HG03064 (cell line): ENCODE results near the gene GGN.
A peak's percentile ranks its signal among the peaks of the same experiment; 100 is the strongest.

Experiments
- ATAC-seq: cut with Tn5 transposase; IDR thresholded peaks from one replicate; pipeline ENCODE4 v1.9.1; 2021; ENCODE audit warnings: low read depth; ENCODE audit not compliant: unreplicated experiment

Gene GGN

DNA sequence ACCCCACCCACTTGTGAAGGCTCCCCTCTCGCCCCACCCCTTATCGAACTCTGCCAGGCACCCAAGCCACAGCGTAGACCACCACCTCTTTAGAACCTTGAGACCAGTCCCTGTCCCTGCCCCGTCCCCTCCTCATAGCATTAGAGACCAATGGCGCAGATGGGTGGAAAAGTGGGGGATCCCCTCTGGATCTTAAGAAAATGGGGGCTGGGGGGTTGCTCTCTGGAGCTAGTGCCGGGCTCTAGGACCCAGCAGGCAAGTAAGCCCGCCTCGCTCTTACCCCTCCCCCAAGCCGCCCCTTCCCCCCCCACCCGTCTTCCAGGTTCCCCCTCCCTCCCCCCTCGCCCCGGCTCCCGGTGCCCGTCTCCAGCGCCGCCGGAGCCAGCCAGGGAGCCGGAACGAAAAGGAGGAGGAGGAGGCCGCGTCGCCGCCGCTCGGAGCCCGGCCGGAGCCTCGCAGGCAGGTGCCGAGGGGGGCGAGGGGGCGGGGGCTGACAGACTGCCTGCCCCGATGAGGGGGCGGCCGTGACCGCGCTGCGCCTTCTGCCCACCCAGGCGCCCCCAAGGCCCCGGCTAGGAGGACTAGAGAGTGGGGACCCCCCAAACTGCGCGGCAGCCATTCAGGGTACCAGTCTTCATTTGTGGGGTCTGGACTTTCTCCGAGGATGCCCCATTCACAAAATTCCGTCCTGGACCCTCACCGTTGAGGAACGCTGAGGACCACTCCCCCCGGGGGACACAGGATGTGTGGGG, 691 bp upstream of the GGN start, which contains the start of gene SPRED3:
TSS of gene SPRED3 (plus strand) at position 349 of the 752 bp plus-strand sequence. CDS start 1,606 bp downstream, outside the sequence.
- no peak for ATAC-seq

DNA sequence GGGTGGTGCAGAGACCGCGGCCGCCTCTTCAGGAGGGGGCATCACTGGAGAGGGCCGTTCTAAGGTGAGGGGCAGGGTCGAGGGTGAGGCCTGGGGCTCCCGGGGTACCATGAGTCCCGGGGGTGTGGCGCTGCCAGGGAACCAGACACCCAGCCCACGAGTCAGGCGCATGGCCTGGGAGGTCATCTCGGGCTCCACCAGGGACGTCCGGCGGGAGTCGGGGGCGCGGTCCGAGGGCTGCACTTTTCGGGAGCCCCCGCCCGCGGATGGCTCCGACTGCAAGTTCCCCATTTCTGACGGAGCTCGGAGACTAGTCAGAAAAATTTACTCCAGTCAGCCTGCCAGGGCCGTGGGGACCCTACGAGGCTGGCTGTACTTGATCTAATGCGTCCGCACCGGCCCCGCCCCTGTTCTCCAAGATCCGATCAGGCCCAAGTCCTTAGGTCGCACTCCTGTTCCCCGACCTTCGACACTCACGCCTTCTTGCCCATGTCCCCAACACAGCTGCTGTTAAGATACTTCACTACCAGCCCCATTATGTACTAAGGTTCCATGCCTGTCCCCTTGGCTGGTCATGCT, 774 bp downstream of the GGN start:
- no peak for ATAC-seq

DNA sequence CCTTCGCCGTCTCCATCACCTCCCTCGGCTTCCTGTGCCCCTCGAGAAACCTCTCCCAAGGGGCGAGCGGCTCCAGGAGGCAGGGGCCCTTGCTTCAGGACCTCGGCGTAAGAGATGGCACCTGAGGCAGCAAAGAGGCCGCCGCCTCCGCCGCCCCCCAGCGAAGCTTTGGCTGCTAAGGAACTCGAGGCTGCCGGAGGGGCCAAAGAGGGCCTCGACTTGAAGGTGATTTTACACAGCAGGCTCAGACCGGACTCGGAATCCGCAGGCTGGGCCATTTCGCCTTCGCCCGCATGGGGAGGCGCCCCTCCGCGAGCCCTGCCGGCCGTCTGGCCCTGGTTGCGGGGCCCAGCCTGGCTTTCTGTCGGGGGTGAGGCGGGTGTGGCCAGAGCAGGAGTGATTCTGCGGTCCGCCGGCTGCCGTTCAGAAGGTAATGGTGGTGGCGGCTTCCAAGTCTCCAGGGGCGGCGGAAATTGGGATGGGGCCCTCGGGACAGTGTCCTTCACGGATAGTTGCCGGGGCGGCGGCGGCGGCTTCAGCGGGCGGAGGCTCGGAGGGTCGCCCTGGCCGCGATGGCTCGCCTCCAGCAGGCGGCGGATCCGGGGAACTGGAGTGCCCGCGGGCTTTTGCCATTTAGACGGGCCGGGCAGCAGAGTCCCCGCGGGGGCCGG, 1.4 kb downstream of the GGN start:
- no peak for ATAC-seq

DNA sequence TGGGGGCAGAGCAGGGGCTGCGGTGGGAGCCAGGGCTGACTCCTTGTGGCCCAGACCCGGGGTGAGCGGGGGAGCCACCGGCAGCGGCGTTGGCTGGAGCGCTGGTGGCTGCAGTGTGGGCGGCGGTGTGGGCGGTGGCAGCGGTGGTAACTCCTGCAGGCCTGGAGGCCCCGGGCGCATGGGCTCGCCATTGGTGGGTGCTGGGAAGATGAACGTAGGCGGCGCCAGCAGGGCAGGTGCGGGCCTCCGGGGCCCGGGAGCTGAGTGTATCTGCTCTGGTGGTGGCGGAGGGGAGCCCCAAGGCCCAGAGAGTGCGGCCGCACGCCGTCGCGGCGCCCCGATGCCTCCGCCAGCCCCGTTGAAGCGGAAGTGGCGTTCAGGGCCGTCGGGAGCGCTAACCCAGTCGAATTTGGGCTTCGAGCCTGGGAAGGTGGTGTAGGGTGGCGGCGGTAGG, 2.0 kb downstream of the GGN start:
- ATAC-seq: no peak

- no peak for ATAC-seq
Measured at GRCh38 chr19:38385057-38385803, 2.6 kb downstream of the GGN start.

DNA sequence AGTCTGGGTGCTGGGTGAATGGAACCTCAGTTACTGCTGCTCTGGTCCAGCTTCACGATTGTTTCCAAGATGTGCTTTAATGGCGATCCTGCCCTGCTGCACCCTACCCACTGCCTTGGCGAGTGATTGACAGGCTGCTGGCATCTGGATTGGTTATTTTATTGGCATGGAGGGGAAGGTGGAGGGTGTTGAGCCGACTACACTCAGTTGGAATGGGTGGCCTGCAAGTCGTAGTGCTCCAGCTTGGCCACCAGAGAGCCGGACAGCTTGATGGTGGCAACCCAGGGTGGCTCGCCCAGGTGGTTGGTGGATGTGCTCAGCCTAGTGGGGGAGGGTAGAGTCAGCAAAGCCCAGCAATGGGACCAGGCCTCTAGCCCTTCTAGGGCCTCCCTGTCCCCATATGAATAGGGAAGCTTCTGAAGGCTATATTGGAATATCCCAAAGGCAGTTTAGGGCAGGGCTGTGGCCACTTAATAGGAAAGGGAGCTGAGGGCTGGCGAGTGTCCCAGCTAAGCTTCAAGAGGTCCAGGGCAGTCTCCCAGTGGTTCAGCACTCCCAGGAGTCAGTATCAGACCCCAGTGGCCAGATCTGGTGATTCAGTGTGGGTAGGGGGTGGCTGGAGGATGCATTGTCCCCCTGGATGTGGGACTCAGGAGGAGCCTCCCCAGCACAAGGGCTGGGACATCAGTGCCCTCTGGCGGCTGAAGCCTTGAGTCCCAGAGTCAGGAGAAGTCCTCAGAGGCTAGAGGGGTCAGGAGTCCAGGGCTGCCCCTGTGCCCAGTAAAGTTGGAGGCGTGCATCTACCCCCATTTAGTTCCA, 3.4 kb downstream of the GGN start:
- ATAC-seq: no peak

GRCh38 chr19:38383743-38384142, 4.1 kb downstream of the GGN start:
- no peak for ATAC-seq

DNA sequence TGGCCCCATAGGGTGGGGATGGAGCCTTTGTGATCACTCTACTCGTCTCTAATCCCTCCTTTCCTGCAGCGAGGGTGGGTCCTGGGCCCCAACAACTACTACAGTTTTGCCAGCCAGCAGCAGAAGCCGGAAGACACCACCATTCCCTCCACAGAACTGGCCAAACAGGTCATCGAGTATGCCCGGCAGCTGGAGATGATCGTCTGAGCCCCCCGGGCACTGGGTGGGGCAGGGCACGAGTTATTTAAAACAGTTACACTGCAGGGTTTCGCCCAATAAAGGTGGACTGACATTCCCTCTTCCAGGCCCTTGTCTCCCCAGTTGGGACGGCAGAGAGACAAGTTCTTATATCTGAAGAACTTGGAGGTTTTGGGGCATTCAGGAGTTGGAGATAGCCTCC, 4.7 kb downstream of the GGN start:
- no peak for ATAC-seq

DNA sequence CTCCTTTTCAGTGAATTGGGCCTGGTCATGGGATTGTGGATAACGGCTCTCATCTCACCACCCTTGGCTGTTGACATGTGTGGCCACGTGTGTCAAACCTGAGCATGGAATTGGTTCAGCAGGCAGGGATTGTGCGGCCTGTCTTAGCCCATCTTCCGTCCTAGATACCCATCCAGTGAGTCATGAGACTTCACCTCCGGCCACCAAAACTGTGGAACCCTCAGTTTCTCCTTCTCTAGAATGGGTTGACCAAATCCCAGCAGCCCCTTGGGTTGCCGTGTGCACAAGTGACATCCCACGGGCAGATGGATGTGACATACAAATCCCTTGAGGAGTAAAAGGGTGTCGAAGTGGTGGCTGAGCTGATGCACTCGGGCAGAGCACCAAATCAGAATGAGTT, 6.7 kb downstream of the GGN start:
- no peak for ATAC-seq

GRCh38 chr19:38378866-38379265, 9.0 kb downstream of the GGN start:
- no peak for ATAC-seq

- ATAC-seq: no peak
Measured at GRCh38 chr19:38377052-38377451, 10.8 kb downstream of the GGN start.

DNA sequence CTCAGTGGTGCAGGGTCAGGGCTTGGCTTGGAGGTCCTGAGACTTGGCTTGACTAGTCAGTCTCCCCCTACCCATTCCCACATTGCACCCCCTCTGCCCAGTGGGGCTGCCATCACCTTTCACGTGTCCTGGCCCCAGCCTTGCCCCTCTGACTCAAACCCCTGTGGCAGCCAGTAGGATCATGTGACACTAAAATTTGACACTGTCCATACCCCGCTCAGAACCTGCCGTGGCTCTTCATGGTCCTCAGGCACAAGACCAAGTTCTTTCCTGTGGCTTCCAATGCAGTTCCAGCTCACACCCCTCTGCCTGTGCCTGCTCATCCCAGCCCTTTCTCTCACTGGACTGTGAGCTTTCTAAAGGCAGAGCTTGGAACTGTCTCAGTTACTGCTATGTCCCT, 11.3 kb downstream of the GGN start:
- no peak for ATAC-seq

DNA sequence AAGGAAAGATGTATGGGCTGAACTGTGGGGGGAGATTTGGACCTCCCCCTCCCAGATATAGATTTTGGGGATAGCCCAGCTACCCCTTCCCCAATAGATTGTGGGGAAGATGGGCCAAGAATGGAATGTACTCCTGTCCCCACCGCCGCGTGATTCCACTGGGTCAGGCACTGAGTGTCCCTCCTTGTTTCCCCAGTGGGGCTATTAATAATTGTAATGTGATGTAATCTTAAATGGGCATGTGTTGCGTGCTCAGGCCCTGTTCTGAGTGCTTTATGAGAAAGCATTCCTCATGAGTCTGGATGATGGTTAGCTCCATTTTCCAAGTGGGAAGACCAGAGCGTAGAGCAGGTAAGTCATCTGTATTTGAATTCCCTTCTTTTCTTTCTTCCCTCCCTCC, 12.1 kb downstream of the GGN start:
- no peak for ATAC-seq

DNA sequence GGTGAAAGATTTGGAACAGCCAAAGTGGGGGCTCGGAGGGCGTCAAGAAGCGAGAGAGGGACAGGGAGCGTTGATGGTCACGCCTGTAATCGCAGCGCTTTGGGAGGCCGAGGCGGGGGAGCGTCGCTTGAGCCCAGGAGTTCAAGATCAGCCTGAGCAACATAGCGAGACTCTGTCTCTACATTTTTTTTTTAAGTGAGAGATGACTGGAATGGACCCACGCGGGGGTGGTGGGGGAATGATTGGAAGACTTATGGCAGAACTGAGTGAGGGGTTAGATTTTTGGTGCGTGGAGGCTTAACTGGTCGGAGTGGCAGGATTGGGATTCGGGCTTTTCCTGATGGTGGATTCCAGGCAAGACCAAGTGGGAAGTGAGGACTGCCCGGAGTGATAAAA, 12.7 kb downstream of the GGN start:
- no peak for ATAC-seq

DNA sequence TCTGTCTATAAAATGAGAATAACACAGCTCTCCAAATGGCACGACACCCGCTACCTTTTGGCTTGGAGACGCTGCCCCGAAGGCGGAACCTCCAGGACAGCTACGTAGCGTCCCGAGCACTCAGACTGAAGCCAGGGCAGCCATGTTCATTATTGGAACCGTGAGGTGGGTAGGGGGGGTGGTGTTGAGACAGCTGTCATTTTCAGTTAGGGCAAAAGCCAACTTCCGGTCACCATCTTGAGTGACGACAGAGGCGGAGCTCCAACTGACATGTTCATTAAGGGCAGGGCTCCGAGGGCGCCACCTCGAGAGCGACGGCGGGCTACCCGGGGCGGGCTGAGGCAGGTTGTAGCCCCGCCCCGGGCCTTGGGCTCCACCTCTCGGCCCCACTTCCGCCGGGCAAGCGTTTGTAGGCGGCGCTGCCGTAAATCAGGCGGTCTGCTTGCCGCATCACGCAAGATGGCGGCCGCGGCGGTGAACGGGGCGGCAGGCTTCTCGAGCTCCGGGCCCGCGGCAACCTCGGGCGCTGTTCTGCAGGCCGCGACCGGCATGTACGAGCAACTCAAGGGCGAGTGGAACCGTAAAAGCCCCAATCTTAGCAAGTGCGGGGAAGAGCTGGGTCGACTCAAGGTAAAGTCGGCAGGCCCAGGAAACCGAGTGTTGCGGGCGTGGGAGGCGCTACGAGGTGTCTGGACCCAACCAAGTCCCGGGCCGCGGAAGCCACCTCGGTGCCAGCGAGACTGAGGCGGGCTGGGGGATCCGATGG, 13.3 kb downstream of the GGN start, which contains the start of gene PSMD8:
TSS of gene PSMD8 (plus strand) at position 240 of the 766 bp plus-strand sequence. CDS start at position 271, 31 bp downstream.
- peak; percentile 95 for ATAC-seq

DNA sequence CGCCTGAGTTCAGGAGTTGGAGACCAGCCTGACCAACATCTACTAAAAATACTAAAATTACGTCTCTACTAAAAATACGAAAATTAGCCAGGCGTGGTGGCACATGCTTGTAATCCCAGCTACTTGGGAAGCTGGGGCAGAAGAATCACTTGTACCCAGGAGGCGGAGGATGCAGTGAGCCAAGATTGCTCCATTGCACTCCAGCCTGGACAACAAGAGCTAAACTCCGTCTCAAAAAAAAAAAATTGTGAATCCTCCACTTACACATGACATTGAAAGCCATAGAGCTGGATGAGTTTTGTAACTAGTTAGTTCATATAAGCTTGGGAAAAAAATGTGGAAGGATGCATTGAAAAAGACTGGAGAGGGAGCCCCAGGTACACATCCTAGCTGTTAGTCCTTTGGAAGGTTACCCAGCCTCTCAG, 13.9 kb downstream of the GGN start:
- ATAC-seq: no peak

- no peak for ATAC-seq
Measured at GRCh38 chr19:38371081-38371480, 16.8 kb downstream of the GGN start.

DNA sequence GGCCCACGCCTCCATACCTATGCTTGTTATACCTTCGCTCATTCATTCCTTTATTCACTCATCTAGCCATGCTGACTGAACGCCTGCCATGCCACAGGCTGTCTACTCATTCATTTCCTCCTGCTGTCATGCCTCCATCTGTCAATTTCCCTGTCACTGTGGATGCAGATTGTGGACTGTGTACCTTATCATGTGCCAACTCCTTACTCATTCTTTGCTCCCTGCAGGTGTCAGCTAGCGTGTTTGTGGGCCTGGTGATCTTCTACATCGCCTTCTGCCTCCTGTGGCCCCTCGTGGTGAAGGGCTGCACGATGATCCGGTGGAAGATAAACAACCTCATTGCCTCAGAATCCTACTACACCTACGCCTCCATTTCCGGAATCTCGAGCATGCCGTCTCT, 17.5 kb downstream of the GGN start:
- ATAC-seq: no peak

DNA sequence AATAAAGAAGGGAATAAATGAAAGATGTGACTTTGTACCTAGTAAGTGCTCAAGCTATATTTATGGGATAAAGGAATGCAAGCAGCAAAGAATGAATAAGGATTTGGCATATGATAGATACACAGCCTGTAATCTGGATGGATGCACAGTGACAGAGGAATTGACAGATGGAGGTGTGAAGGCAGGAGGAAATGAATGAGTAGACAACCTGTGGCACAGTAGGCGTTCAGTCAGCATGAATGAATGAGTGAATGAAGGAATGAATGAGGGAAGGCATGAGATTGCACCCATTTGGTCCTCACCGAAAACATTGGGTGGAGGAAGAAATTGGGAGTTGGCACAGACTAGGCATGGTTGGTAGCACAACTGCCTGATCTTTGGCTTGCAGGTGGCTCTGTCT, 18.2 kb downstream of the GGN start:
- ATAC-seq: no peak
